Activated T-helper 1 cell treated with anti-CD3 and anti-CD28 coated beads, Interleukin-12 subunit alpha, Interleukin-12 subunit beta, Interleukin-2, Interleukin-4 antibody, amounts not matched to agents 30 ng/mL and 10 ng/mL and 1 ng/mL, durations not matched to agents 14 hours and 24 hours and 36 hours (primary cell): Measurements from ENCODE around the gene MICU1. TPM values are rescaled to one million over a fixed set of nuclear protein-coding genes. Genes with fewer than 3 reads are reported as not detected.
"Not testable (repeated sequence)": the region's sequence is repeated elsewhere in the genome, so short reads cannot be mapped to it uniquely, and the experiment has no call there.

Experiments
- DNase-seq: peaks from one replicate; pipeline ENCODE4 v3.0.0; 2021; ENCODE audit warnings: low spot score
- H3K27ac Mint-ChIP-seq: one replicate; pipeline ENCODE4 v1.8.0; 2021; ENCODE audit warnings: mild to moderate bottlenecking, mixed read lengths
- H3K27me3 Mint-ChIP-seq: one replicate; pipeline ENCODE4 v1.8.0; 2022; ENCODE audit warnings: mild to moderate bottlenecking, moderate library complexity, mixed read lengths; ENCODE audit not compliant: insufficient read depth
- H3K36me3 Mint-ChIP-seq: one replicate; pipeline ENCODE4 v1.8.0; 2021; ENCODE audit warnings: low read depth, mixed read lengths
- H3K4me1 Mint-ChIP-seq: one replicate; pipeline ENCODE4 v1.8.0; 2021; ENCODE audit warnings: low read depth, mixed read lengths
- H3K4me3 Mint-ChIP-seq: one replicate; pipeline ENCODE4 v1.8.0; 2021; ENCODE audit warnings: mild to moderate bottlenecking, moderate library complexity, mixed read lengths
- H3K9me3 Mint-ChIP-seq: one replicate; pipeline ENCODE4 v1.8.0; 2021; ENCODE audit warnings: mixed read lengths
- intact Hi-C: fragments of 100-400 bp; cut with micrococcal nuclease; formaldehyde crosslinking; loops from one replicate; pipeline ENCODE4 v1.15.1; 2024
- total RNA-seq: library from RNA; stranded (reverse); gene quantifications from 2 replicates; pipeline ENCODE4 v1.2.3, GENCODE V29; 2022

The MICU1 gene
- total RNA-seq, 1 donor from 2014 or later, result 28.4 TPM

DNA sequence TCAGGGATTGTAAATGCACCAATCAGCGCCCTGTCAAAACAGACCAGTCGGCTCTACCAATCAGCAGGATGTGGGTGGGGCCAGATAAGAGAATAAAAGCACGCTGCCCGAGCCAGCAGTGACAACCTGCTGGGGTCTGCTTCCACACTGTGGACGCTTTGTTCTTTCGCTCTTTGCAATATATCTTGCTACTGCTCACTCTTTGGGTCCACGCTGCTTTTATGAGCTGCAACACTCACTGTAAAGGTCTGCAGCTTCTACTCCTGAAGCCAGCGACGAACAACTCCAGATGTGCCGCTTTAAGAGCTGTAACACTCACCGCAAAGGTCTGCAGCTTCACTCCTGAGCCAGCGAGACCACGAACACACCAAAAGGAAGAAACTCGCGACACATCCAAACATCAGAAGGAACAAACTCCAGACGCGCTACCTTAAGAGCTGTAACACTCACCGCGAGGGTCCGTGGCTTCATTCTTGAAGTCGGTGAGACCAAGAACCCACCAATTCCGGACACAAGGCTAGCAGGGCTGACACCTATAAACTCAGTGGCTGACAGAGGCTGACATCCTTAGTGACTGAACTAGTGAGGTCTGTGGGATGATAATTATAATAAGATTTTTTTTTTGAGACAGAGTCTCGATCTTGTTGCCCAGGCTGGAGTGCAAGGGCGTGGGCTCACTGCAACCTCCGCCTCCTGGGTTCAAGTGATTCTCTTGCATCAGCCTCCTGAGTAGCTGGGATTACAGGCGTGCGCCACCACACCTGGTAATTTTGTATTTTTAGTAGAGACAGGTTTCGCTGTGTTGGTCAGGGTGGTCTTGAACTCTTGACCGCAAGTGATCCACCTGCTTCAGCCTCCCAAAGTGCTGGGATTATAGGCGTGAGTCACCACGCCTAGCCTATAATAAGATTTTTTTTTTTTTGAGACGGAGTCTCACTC is 298.9 kb downstream of the MICU1 start:
- not testable (repeated sequence) for H3K9me3 Mint-ChIP-seq, H3K36me3 Mint-ChIP-seq, H3K27me3 Mint-ChIP-seq
- intact Hi-C loops, result loop anchor here (1.0 kb wide), 1 partner anchor 22 kb away; no protein-coding TSS in a partner anchor
- peak overlapping the region; percentile 99 for H3K4me3 Mint-ChIP-seq
- peak overlapping the region; percentile 99 for H3K27ac Mint-ChIP-seq
- DNase-seq, result peak; percentile 70
- peaks cover 65% of the 10 kb centered on the region for H3K4me1 Mint-ChIP-seq

DNA sequence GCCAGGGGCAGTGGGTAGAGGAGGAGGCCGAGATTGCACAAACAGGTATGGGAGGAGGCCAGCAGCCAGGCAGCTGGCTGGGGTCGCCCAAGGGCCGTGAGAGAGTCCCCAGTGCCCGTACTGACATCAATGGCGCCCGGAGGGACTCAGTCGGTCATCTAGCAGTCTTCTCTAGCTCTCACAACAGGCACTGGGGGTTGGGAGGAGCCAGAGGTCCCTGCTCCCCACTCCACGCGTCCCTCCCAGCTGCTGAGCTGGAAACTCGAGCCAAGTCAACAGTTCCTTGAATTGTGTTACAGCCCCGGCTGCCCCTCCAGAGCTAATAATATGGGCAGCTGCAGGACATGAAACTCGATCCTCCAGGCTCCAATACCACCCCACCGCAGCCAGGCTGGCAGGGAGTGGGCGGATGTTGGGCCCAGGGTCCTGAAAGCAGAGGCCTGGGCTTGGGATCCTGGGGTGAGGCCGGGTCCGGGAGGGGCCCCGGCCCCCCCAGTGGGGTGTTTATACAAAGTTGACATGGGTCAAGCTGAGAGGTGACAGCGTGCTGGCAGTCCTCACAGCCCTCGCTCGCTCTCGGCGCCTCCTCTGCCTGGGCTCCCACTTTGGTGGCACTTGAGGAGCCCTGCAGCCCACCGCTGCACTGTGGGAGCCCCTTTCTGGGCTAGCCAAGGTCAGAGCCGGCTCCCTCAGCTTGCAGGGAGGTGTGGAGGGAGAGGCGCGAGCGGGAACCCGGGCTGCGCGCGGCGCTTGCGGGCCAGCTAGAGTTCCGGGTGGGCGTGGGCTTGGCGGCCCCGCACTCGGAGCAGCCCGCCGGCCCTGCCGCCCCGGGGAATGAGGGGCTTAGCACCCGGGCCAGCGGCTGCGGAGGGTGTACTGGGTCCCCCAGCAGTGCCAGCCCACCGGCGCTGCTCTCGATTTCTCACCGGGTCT is 300.4 kb downstream of the MICU1 start:
- not testable (repeated sequence) for H3K27me3 Mint-ChIP-seq, H3K27ac Mint-ChIP-seq, H3K4me3 Mint-ChIP-seq, DNase-seq, H3K9me3 Mint-ChIP-seq, H3K36me3 Mint-ChIP-seq
- H3K4me1 Mint-ChIP-seq, result peaks cover 63% of the 10 kb centered on the region
- intact Hi-C loops, result loop anchor here (1.0 kb wide), 1 partner anchor 20 kb away; no protein-coding TSS in a partner anchor

DNA sequence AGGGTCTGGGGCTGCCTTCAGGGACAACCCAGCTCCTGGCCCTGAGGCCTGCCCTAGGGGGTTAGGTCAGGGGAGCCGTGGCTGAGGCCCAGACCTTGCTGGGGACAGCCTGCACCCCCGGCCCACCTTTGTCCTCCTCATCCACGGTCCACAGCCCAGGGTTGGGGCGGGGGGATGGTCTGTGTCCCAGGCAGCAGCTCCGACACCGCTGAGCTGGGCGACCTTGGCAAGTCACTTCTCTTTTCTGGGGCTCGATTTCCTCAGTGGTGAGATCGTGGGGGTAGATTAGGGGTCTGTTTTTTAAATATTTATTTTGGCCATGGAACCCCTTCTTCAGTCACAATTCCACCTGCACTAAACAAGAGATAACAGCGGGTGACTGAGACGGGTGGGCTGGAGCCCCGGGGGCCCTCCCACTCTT is 302.1 kb downstream of the MICU1 start:
- intact Hi-C loops, result no loop called here
- Mint-ChIP-seq H3K27ac (no peak overlapping the region), H3K4me3 (no peak overlapping the region), H3K9me3 (no peaks in the 10 kb centered on the region), H3K4me1 (peaks cover 62% of the 10 kb centered on the region), H3K36me3 (peaks cover 6% of the 10 kb centered on the region), H3K27me3 (no peaks in the 10 kb centered on the region)
- no peak for DNase-seq

DNA sequence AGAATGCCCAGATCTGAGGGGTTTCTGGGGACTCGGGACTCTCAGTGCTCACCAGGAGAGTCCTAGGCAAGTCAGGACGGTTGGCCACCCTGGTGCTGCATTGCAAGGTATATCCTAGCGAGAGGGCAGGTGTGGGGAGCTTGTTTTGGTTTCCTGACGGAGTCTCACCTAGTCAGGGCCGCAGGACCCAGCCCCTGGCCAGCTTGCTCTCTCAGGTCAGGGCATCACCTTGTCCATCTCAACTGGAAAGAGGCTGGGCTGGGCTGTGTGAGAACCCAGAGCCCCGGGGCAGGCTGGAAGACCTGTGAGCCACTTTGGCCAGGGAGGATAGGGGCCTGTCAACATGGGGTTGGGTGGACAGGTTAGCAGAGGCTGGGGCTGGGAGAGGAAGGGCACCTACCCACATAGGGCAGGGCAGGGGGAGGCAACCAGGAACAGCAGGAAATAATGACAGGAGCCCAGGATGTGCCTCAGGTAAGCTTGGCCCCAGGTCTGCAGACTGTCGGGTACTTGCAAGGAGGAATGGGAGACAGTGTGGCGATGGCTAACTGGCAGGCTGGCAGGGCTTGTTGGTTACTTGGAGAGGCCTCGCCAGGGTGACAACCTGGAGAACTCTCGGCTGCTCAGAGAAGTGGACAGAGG is 302.6 kb downstream of the MICU1 start:
- no peaks in the 10 kb centered on the region for H3K27me3 Mint-ChIP-seq
- H3K4me3 Mint-ChIP-seq, result peak overlapping the region; percentile 22
- H3K36me3 Mint-ChIP-seq, result peaks cover 6% of the 10 kb centered on the region
- intact Hi-C loops, result no loop called here
- peaks cover 62% of the 10 kb centered on the region for H3K4me1 Mint-ChIP-seq
- DNase-seq, result no peak
- H3K27ac Mint-ChIP-seq, result peak overlapping the region; percentile 98
- H3K9me3 Mint-ChIP-seq, result no peaks in the 10 kb centered on the region

DNA sequence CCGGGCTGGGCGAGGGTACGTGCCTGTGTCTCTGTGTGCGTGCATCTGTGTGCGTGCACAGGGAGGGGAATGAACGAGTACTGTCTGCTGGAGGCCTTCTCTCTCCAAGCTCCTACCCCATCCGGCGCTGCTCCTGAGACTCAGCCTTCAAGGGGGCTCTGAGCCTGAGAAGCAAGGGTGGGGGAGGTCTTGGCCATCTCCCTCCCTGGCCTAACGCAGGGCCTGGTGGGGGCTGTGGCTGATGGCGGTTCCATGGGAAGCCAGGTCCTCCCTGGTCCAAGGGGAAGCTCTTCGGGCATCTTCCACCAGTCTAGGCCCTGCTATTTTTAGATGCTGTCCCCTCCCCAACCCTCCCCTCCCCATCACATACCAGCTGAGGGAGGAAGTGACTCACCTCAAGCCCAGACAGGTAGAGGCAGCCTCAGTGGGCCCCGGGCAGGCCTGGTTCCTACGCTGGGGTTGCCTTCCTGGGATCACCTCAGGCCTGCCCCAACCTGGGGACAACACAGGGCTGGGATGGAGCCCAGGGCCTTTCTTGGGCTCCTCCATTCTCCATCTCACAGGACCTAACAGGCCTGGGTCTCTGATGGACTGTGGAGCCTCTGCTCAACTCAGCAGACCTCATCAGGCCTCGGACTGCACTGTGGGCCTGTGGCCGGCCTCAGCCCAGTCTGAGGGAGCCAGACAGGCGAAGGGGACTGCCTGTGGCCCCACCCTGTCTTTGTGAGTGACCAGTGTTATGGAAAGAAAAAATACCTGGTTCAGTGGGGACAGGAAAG is 303.4 kb downstream of the MICU1 start:
- intact Hi-C loops, result no loop called here
- Mint-ChIP-seq H3K27ac (peak overlapping the region; percentile 98), H3K4me1 (peaks cover 59% of the 10 kb centered on the region), H3K27me3 (no peaks in the 10 kb centered on the region), H3K4me3 (peak overlapping the region; percentile 72), H3K36me3 (peaks cover 6% of the 10 kb centered on the region), H3K9me3 (no peaks in the 10 kb centered on the region)
- DNase-seq, result no peak

DNA sequence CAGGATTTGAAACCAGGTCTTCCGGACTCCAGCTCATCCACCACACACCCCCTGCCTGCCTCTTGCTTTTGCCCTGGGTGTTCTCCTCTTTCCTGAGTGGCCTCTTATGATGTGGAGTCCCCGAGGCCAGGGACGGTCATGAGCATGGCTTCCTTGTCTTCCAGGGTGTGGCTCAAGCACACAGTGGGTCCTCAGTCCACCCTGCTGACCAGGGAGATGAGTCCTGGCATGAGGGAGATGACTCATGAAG is 303.9 kb downstream of the MICU1 start:
- H3K36me3 Mint-ChIP-seq, result peaks cover 6% of the 10 kb centered on the region
- peaks cover 62% of the 10 kb centered on the region for H3K4me1 Mint-ChIP-seq
- no peaks in the 10 kb centered on the region for H3K27me3 Mint-ChIP-seq
- H3K27ac Mint-ChIP-seq, result peak overlapping the region; percentile 98
- DNase-seq, result no peak
- intact Hi-C loops, result no loop called here
- H3K9me3 Mint-ChIP-seq, result no peaks in the 10 kb centered on the region
- H3K4me3 Mint-ChIP-seq, result peak overlapping the region; percentile 72

DNA sequence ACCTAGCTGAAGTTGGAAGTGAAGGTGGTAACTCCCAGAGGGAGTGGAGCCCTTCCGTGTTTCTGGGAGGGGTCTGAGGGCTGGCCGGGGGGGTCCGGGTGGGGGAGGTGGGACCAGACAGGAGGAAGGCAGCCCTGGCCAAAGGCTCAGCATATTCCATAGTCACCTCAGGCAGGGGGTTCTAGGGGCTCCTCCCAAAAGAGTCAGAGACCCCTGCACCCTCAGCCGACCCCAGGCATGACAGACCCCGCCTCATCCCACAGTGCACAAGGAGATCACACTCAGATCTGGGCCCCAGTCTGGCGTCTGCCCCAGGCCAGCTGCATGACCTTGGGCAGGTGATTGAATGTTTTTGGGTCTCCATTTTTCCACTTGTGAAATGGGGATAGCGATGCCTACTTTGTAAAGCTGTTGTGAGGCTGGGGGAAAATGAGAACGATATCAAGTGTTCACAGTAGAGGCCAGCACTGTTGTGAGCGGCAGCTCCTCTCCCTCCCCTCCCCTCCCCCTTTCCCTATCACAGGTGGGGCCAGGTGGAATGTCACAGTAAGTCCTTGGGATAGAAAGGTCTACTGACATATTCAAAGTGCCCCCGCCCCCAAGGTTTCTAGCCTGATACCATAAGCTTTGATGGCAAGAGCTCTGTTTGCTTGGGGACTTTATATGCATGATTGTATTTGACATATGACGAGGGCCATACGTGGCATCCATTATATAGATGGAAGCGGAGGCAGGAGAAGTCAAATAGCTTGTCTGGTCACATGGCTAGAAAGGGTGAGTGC is 304.4 kb downstream of the MICU1 start:
- DNase-seq, result no peak

DNA sequence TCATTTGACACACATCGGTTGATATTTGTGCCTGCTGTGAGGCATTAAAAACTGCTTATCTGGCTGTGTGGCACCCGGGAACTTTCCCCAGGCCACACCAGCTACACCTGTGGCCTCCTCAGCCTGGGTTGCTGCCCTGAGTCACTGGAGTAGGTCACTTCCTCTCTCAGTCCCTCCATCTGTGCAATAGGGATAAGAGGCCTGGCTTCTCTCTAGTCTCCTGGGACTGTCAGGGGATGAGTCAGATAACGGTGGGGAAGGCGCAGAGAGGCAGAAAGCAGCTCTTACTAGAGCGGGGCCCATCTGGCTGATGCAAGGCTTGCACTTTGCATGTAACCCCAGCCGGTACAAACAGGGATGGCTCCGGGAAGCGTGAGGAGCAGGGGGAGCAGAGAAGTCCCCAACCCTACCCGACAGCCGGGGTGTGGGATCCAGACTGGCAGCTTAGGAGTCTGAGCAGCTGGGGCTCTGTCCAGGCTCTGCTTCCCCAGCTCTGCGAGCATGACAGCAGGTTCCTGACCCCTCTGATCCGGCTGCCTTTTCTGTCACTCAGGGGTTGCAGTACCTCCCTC is 305.1 kb downstream of the MICU1 start:
- Mint-ChIP-seq H3K4me3 (peak overlapping the region; percentile 83), H3K27me3 (no peaks in the 10 kb centered on the region), H3K9me3 (no peaks in the 10 kb centered on the region), H3K36me3 (no peaks in the 10 kb centered on the region), H3K27ac (peak overlapping the region; percentile 98), H3K4me1 (peaks cover 63% of the 10 kb centered on the region)
- DNase-seq, result no peak
- intact Hi-C loops, result loop anchor here (1.0 kb wide), 6 partner anchors 8 to 59 kb away; no protein-coding TSS in a partner anchor

More for the DNA sequence above, 304.4 kb downstream of the MICU1 start:
- H3K27ac Mint-ChIP-seq, result peak overlapping the region; percentile 98
- intact Hi-C loops, result no loop called here
- H3K4me1 Mint-ChIP-seq, result peaks cover 59% of the 10 kb centered on the region
- H3K27me3 Mint-ChIP-seq, result no peaks in the 10 kb centered on the region
- peak overlapping the region; percentile 72 for H3K4me3 Mint-ChIP-seq
- peaks cover under 1% of the 10 kb centered on the region for H3K36me3 Mint-ChIP-seq
- no peaks in the 10 kb centered on the region for H3K9me3 Mint-ChIP-seq

DNA sequence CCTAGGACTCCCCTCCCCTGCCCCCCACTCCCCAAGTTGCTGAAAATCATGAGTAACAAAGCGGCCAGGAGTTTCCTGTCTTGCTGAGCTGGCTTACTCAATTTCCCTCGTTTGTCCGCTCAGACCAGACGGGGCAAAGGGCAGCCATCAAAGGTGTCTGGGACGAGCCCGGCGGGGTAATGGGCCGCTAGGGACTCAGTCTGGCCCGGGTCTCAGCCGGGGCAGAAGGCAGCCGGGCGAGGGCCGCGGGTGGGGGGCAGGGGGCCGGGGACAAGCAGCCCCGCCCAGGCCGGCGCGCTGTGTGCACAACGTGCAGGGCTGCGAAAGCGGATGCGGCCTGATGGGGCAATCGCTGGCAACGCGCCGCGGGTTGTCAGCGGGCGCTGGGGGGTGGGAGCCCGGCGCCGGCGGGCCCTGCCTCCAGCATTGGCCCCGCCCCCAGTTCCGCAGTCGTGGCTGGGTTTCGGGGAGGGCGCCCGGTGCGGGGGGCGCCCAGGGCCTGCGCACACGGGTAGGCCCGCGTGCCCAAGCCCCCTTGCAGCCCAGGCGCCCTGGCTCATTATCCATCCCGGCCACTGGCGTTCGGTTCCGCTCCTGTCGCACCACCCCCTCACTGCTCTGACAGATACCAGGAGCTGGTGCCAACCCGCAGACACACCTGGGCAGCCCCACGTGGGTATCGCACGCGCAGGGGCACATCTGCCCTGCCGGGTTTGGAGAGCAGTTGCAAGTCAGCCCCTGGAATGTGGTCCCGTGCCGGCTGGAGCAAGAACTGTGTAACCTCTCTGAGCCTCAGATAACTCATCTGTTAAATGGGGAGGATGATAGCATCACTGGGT is 306.2 kb downstream of the MICU1 start:
- Mint-ChIP-seq H3K4me3 (peak overlapping the region; percentile 80), H3K27me3 (no peaks in the 10 kb centered on the region), H3K4me1 (peaks cover 70% of the 10 kb centered on the region), H3K9me3 (no peaks in the 10 kb centered on the region), H3K36me3 (no peaks in the 10 kb centered on the region), H3K27ac (peak overlapping the region; percentile 98)
- DNase-seq, result peak; percentile 84
- intact Hi-C loops, result loop anchor here (1.0 kb wide), 6 partner anchors 9 to 58 kb away; no protein-coding TSS in a partner anchor

DNA sequence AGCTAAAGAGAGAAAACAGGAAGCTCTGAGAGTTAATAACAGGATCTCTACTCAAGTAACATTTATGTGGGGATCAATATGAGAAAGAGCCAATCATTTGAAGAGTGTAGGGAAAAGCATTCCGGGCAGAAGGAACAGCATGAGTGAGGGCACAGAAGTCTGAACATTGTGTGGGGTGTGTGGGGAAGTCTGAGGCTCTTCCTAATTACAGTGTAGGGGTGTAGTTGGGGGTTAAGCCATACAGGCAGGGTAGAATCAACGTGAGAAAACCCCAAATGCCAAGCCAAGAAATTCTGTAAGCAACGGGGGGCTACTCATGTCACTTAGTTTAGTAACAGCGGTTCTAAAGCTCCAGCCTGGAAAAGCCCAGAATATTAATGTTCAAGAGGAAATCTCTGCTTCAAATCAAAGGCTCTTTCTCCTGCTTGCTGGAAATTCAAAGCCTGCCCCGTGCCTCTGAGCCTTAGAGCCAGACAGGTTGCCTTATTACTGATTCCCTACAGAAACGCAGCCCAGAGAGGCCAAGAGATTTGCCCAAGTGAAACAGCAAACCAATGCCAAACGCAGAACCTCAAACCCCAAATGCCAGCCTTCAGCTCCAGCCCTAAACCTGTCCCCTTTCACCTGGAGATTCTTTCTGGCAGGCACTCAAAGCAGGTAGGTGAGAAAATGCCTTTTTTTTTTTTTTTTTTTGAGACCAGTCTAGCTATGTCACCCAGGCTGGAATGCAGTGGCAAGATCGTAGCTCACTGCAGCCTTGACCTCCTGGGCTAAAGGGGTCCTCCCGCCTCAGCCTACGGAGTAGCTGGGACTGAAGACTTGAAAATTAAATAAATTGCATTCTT is 307.2 kb downstream of the MICU1 start:
- intact Hi-C loops, result no loop called here
- Mint-ChIP-seq H3K4me3 (peak overlapping the region; percentile 80), H3K9me3 (no peaks in the 10 kb centered on the region), H3K27ac (peak overlapping the region; percentile 72), H3K4me1 (peaks cover 70% of the 10 kb centered on the region), H3K27me3 (no peaks in the 10 kb centered on the region), H3K36me3 (no peaks in the 10 kb centered on the region)
- DNase-seq, result no peak
